Body of pancreas (tissue), 4 donors: Measurements from ENCODE around the gene HTATSF1.

Experiments used
- POLR2A ChIP-seq, 3 donors: fragments of 450-650 bp; IDR thresholded peaks; one replicate each; pipeline ENCODE4 v1.6.1; 2016; ENCODE audit warnings: antibody characterized with exemption in 3 of 3, mild to moderate bottlenecking in 2 of 3
- TF ChIP-seq, protein P1 (sequence below), 7 experiments: fragments of 450-650 bp in 4 of 7; fragments of 200-600 bp in 3 of 7; sonication (generic) in 3 of 7; IDR thresholded peaks; one replicate each; pipeline ENCODE4 v1.5.1; 2016 to 2019; ENCODE audit warnings: antibody characterized with exemption in 7 of 7

DNA sequence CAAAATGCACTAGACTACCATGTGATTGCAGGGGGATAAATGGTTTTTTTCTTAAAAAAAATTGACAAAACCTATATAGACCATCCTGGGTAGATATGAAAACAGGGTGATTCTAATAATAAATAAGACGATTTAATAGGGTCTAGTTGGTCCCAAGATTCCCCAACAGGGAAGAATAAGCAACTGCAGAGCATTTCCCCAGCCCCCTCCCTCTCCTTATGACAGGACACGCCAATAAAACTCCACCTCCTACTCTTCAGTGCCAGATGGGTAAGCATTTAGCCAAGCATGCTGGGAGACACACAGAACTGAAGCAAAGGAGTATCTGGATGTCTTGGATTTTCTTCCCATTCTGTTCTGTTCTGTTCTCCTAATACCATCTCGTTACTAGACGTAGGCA lies 9.7 kb upstream of the HTATSF1 start, which contains the start of gene BRS3:
- TF ChIP-seq, protein P1, sequence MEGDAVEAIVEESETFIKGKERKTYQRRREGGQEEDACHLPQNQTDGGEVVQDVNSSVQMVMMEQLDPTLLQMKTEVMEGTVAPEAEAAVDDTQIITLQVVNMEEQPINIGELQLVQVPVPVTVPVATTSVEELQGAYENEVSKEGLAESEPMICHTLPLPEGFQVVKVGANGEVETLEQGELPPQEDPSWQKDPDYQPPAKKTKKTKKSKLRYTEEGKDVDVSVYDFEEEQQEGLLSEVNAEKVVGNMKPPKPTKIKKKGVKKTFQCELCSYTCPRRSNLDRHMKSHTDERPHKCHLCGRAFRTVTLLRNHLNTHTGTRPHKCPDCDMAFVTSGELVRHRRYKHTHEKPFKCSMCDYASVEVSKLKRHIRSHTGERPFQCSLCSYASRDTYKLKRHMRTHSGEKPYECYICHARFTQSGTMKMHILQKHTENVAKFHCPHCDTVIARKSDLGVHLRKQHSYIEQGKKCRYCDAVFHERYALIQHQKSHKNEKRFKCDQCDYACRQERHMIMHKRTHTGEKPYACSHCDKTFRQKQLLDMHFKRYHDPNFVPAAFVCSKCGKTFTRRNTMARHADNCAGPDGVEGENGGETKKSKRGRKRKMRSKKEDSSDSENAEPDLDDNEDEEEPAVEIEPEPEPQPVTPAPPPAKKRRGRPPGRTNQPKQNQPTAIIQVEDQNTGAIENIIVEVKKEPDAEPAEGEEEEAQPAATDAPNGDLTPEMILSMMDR (IDR thresholded peaks at IDR 0.05): no peak
- no peak for TF ChIP-seq POLR2A (IDR thresholded peaks at IDR 0.05)
